Tibial nerve (tissue), 4 donors: Measurements from ENCODE around the gene ANKS1A.

Experiments used
- EP300 ChIP-seq, 2 donors: sonication (generic); formaldehyde crosslinking; IDR thresholded peaks; one replicate each; pipeline ENCODE4 v1.6.1; 2017; ENCODE audit warnings: antibody characterized with exemption in 2 of 2, mild to moderate bottlenecking in 1 of 2
- POLR2A ChIP-seq, 2 donors: fragments of 450-650 bp; IDR thresholded peaks; one replicate each; pipeline ENCODE4 v1.6.1; 2017; ENCODE audit warnings: antibody characterized with exemption in 2 of 2, mild to moderate bottlenecking in 2 of 2, moderate library complexity in 2 of 2
- TF ChIP-seq, protein P1 (sequence below), 5 experiments: fragments of 200-600 bp in 3 of 5; fragments of 450-650 bp in 2 of 5; sonication (generic) in 3 of 5; IDR thresholded peaks; one replicate each; pipeline ENCODE4 v1.5.1; 2016 to 2019; ENCODE audit warnings: antibody characterized with exemption in 5 of 5, mild to moderate bottlenecking in 3 of 5, moderate library complexity in 2 of 5

DNA sequence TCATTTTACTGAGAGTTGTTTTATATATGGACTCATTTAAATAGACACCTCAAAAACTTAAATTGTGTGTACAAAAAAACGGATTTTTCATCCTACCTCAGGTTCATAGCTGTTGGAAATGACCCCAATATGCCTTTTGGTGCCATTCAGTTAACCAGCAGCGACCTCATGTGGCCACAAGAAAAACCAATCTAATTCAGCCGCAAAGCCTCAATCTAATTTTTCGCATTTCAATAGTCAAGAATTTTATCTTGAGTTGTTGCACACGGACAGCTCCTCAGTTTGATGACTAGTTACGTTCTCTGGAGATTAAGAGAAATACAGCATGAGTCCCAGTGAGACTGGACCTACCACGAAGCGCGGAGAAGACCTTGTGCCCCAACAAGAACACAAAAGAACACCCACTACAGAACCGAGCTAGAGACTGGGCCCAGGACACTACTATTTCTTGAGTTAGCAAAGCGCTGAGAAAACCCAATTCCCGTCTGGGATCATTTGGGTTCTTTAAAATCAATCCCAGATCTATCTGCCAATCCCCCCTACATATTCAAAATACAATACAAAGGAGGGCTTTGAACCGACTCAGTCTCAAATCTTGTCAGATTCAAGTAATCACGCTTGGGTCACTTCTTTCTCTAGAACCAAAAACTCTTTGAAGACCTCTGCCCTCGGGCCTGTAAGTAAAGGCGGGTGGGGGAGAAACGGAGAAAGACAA lies 251.0 kb downstream of the ANKS1A start:
- TF ChIP-seq, protein P1, sequence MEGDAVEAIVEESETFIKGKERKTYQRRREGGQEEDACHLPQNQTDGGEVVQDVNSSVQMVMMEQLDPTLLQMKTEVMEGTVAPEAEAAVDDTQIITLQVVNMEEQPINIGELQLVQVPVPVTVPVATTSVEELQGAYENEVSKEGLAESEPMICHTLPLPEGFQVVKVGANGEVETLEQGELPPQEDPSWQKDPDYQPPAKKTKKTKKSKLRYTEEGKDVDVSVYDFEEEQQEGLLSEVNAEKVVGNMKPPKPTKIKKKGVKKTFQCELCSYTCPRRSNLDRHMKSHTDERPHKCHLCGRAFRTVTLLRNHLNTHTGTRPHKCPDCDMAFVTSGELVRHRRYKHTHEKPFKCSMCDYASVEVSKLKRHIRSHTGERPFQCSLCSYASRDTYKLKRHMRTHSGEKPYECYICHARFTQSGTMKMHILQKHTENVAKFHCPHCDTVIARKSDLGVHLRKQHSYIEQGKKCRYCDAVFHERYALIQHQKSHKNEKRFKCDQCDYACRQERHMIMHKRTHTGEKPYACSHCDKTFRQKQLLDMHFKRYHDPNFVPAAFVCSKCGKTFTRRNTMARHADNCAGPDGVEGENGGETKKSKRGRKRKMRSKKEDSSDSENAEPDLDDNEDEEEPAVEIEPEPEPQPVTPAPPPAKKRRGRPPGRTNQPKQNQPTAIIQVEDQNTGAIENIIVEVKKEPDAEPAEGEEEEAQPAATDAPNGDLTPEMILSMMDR (IDR thresholded peaks at IDR 0.05), result peak; percentile 65 to 93 (median 86)
- TF ChIP-seq POLR2A (IDR thresholded peaks at IDR 0.05), result no peak
- TF ChIP-seq EP300 (IDR thresholded peaks at IDR 0.05), result no peak
